ENCODE results near the gene COPA. TPM values are rescaled to one million over a fixed set of nuclear protein-coding genes. Genes with fewer than 3 reads are reported as not detected.

COPA gene
- total and polyA plus RNA-seq, 11 donors = 46.9 to 129 (median 100) TPM

- Histone ChIP-seq H3K9me3 (no peaks in the 10 kb centered on the region), H3K4me3 (no peak overlapping the region), H3K36me3 (peaks cover 0 to 36% (median 13%) of the 10 kb centered on the region in 9 donors), H3K4me1 (peaks cover 0 to 50% (median 27%) of the 10 kb centered on the region in 12 donors), H3K27ac (peak overlapping the region in 8 of 12 donors; percentile 15 to 59 (median 41)), H3K27me3 (no peaks in the 10 kb centered on the region)
- no peak for TF ChIP-seq POLR2A (IDR thresholded peaks at IDR 0.05)
- TF ChIP-seq CTCF (IDR thresholded peaks at IDR 0.05) = peak; percentile 48 to 82 (median 68)
- WGBS, 4 donors = 68 to 74% (median 71%) methylated on average over 5 of the region's 5 CpGs
- peak; percentile 90 to 95 (median 94) for ATAC-seq
- peak in 4 of 5 donors; percentile 58 to 72 (median 64) for DNase-seq
- intact Hi-C loops (cut with DNase I) = loop anchor here in 9 of 10 donors (1.0 to 10.0 kb wide), 8 partner anchors 35 to 155 kb away; partner anchors contain the start of genes CASQ1 (in 1 of the 9) and IGSF8 (in 1 of the 9)
These were observed 91.1 kb downstream of the COPA start for GRCh38 chr1:160251687-160252526.

GRCh38 chr1:160251011-160251410 is 92.0 kb downstream of the COPA start:
- intact Hi-C loops (cut with DNase I) = loop anchor here in 8 of 10 donors (1.0 to 10.0 kb wide), 8 partner anchors 34 to 154 kb away; partner anchors contain the start of genes CASQ1 (in 1 of the 8) and IGSF8 (in 1 of the 8)
- Histone ChIP-seq H3K27me3 (no peaks in the 10 kb centered on the region), H3K36me3 (peaks cover 0 to 36% (median 13%) of the 10 kb centered on the region in 9 donors), H3K9me3 (no peaks in the 10 kb centered on the region), H3K4me1 (peaks cover 0 to 50% (median 23%) of the 10 kb centered on the region in 12 donors), H3K27ac (peak overlapping the region in 9 of 12 donors; percentile 15 to 59 (median 38)), H3K4me3 (no peak overlapping the region)
- ATAC-seq (peak in 2 of 4 donors; percentile 34 to 40), DNase-seq (no peak)
- TF ChIP-seq POLR2A (IDR thresholded peaks at IDR 0.05) (no peak), CTCF (IDR thresholded peaks at IDR 0.05) (no peak)

- H3K4me1 ChIP-seq = peaks cover 12 to 69% (median 44%) of the 10 kb centered on the region in 12 donors
These were observed 96.0 kb downstream of the COPA start for GRCh38 chr1:160247053-160247452.

More at GRCh38 chr1:160247053-160247452, 96.0 kb downstream of the COPA start:
- DNase-seq = no peak
- Histone ChIP-seq H3K27ac (peak overlapping the region in 10 of 12 donors; percentile 16 to 62 (median 50)), H3K36me3 (peaks cover 0 to 37% (median 19%) of the 10 kb centered on the region in 9 donors), H3K4me3 (no peak overlapping the region), H3K9me3 (no peaks in the 10 kb centered on the region), H3K27me3 (no peaks in the 10 kb centered on the region)
- intact Hi-C loops (cut with DNase I) = loop anchor here in 3 of 10 donors (5.0 to 10.0 kb wide), 2 partner anchors 35 to 52 kb away; partner anchors contain the start of gene CASQ1 (in 2 of the 3)
- no peak for TF ChIP-seq CTCF (IDR thresholded peaks at IDR 0.05)
- TF ChIP-seq POLR2A (IDR thresholded peaks at IDR 0.05) = no peak
- WGBS, 4 donors = 81 to 93% (median 89%) methylated on average over 1 of the region's 1 CpG
- peak in 1 of 4 donors; percentile 56 for ATAC-seq
